MCF 10A (cell line): ENCODE data around the gene STAMBP. TPM values are rescaled to one million over a fixed set of nuclear protein-coding genes. Genes with fewer than 3 reads are reported as not detected.

Experiments used
- BruUV-seq: library from RNA; stranded (reverse); fragments of 400-500 nt; replicated peaks from 2 replicates; lab custom pipeline; 2021; lab: Mats Ljungman, UMichigan
- CTCF ChIA-PET: fragments of 300-600 bp; sonication (Branson Sonifier 250); formaldehyde crosslinking; extraction: SDS; loops from one replicate; lab custom pipeline; 2021; ENCODE audit warnings: antibody characterized with exemption, inconsistent platforms; lab: Yijun Ruan, JAX
- POLR2A ChIA-PET: fragments of 300-600, 350-650 bp; sonication (Branson Sonifier 250); formaldehyde crosslinking; extraction: SDS; loops from one replicate; lab custom pipeline; 2020; ENCODE audit warnings: antibody characterized with exemption, inconsistent platforms; lab: Yijun Ruan, JAX
- DNase-seq: peaks from one replicate; pipeline ENCODE4 v3.0.0-alpha.2; 2018; ENCODE audit not compliant: unreplicated experiment
- H3K27ac Mint-ChIP-seq: one replicate; pipeline ENCODE4 v1.8.0; 2022; ENCODE audit warnings: mild to moderate bottlenecking, low read depth, mixed read lengths; ENCODE audit not compliant: unreplicated experiment
- H3K27me3 Mint-ChIP-seq: one replicate; pipeline ENCODE4 v1.8.0; 2022; ENCODE audit warnings: mixed read lengths; ENCODE audit not compliant: insufficient read depth, unreplicated experiment
- H3K36me3 Mint-ChIP-seq: one replicate; pipeline ENCODE4 v1.8.0; 2022; ENCODE audit warnings: mild to moderate bottlenecking, moderate library complexity, mixed read lengths; ENCODE audit not compliant: insufficient read depth, unreplicated experiment
- H3K4me1 Mint-ChIP-seq: one replicate; pipeline ENCODE4 v1.8.0; 2022; ENCODE audit warnings: mixed read lengths; ENCODE audit not compliant: insufficient read depth, unreplicated experiment
- H3K4me3 Mint-ChIP-seq: one replicate; pipeline ENCODE4 v1.8.0; 2022; ENCODE audit warnings: mild to moderate bottlenecking, moderate library complexity, mixed read lengths; ENCODE audit not compliant: unreplicated experiment
- H3K9me3 Mint-ChIP-seq: one replicate; pipeline ENCODE4 v1.8.0; 2022; ENCODE audit warnings: mixed read lengths; ENCODE audit not compliant: unreplicated experiment
- intact Hi-C: fragments of 100-400 bp; cut with micrococcal nuclease; formaldehyde crosslinking; loops from 2 replicates; pipeline ENCODE4 v1.14.1; 2022
- total RNA-seq: library from RNA; stranded (reverse); gene quantifications from 2 replicates; pipeline ENCODE4 v1.2.3, GENCODE V29; 2022
- TF ChIP-seq, protein P1 (sequence below): fragments of 200-600 bp; IDR thresholded peaks from one replicate; pipeline ENCODE4 v1.8.0; 2022; ENCODE audit warnings: antibody characterized with exemption, mild to moderate bottlenecking; ENCODE audit not compliant: unreplicated experiment

The STAMBP gene
- total RNA-seq, 1 experiment from 2014 or later, result 66.3 TPM

DNA sequence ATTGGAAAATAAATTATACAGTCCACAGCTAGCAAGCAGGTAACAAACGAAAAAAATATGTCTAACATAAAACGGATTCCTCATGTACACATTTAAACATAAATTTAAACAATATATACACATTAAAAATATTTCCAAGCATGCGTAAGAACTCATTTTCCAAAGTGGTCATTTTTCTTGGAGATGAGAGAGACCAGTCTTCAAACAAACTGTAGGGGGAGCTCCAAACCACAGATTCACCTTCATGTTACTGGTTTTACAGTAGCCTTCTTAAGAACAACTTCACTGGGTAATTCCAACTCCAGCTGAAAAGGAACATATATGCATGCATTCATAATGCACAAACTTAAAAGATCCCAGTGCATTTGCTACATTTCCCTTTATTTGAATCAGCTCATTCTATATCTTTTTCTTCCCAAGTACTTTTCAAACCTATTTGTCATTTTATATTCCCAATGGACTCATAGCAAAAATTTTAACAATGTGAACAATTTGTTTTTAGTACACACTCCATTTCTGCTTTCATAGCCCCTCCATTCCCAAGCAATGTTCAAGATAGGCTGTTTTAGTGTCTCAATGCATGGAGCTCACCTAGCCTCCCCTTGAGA is 4.7 kb upstream of the STAMBP start:
- TF ChIP-seq, protein P1, sequence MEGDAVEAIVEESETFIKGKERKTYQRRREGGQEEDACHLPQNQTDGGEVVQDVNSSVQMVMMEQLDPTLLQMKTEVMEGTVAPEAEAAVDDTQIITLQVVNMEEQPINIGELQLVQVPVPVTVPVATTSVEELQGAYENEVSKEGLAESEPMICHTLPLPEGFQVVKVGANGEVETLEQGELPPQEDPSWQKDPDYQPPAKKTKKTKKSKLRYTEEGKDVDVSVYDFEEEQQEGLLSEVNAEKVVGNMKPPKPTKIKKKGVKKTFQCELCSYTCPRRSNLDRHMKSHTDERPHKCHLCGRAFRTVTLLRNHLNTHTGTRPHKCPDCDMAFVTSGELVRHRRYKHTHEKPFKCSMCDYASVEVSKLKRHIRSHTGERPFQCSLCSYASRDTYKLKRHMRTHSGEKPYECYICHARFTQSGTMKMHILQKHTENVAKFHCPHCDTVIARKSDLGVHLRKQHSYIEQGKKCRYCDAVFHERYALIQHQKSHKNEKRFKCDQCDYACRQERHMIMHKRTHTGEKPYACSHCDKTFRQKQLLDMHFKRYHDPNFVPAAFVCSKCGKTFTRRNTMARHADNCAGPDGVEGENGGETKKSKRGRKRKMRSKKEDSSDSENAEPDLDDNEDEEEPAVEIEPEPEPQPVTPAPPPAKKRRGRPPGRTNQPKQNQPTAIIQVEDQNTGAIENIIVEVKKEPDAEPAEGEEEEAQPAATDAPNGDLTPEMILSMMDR, result peak; percentile 80
- intact Hi-C loops, result loop anchor here (1.0 to 2.0 kb wide), 4 partner anchors 69 to 511 kb away; partner anchors contain the start of gene BOLA3
- ChIA-PET POLR2A (interaction anchor here (0.8 to 2.1 kb wide), 5 partner anchors 64 to 355 kb away, joined by 3 to 9 read pairs (median 5); partner anchors contain the start of genes BOLA3, MOB1A and TPRKB), CTCF (interaction anchor here (0.5 to 7.4 kb wide), 41 partner anchors 9 to 647 kb away, joined by 3 to 137 read pairs (median 4); partner anchors contain the start of gene BOLA3)
- H3K27ac Mint-ChIP-seq, result no peak overlapping the region
- no peaks in the 10 kb centered on the region for H3K4me1 Mint-ChIP-seq
- DNase-seq, result peak; percentile 81
- H3K4me3 Mint-ChIP-seq, result no peak overlapping the region
- no TSS peak for BruUV-seq
- H3K36me3 Mint-ChIP-seq, result no peaks in the 10 kb centered on the region
- H3K27me3 Mint-ChIP-seq, result no peaks in the 10 kb centered on the region
- H3K9me3 Mint-ChIP-seq, result no peaks in the 10 kb centered on the region

DNA sequence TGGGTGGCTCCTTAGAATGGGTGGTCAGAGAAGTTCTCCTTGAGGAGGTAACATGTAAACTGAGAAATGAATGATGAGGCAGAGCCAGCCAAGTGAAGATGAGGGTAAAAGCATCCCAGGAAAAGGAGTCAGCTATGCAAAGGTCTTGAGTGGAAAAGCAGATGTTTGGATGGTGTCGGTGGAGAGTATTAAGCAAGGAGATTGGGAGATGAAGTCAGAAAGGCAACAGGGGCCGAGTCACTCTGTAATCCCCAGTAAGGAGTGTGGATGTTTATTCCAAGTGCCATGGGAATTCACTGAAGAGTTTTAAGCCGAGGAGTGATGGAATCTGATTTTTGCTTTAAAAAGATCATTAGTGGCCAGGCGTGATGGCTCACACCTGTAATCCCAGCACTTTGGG is 3.4 kb upstream of the STAMBP start:
- POLR2A ChIA-PET, result interaction anchor here (0.6 kb wide), 1 partner anchor 145 kb away, joined by 3 read pairs; no protein-coding TSS in a partner anchor
- H3K4me3 Mint-ChIP-seq, result no peak overlapping the region
- no peaks in the 10 kb centered on the region for H3K27me3 Mint-ChIP-seq
- no TSS peak for BruUV-seq
- TF ChIP-seq, protein P1, result no peak
- CTCF ChIA-PET, result interaction anchor here (0.6 to 7.4 kb wide), 13 partner anchors 9 to 567 kb away, joined by 3 to 137 read pairs (median 3); partner anchors contain the start of gene BOLA3
- H3K4me1 Mint-ChIP-seq, result peaks cover 12% of the 10 kb centered on the region
- DNase-seq, result no peak
- no peak overlapping the region for H3K27ac Mint-ChIP-seq
- H3K36me3 Mint-ChIP-seq, result no peaks in the 10 kb centered on the region
- intact Hi-C loops, result loop anchor here (2.0 kb wide), 2 partner anchors 71 to 321 kb away; partner anchors contain the start of gene BOLA3
- H3K9me3 Mint-ChIP-seq, result no peaks in the 10 kb centered on the region

DNA sequence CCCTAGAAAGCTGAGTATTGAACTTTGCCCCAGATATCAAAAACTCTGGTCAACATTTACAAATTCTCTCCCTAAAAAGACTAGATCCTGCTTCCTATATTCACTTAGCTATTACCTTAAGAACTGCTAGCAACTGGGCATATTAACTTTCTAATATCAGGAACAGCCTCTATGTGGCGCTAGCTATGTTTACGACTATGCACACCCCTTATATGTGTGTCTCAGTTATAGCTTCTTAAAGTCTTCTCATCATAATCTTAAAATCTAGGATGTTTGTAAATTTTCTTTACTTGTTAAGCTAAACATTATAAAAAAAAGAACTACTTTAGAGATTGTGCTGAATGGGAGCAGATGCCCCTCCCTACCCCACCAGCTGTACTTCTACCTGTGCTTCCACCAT is 1.7 kb upstream of the STAMBP start:
- intact Hi-C loops, result no loop called here
- DNase-seq, result peak; percentile 51
- Mint-ChIP-seq H3K4me1 (peaks cover 28% of the 10 kb centered on the region), H3K36me3 (peaks cover 7% of the 10 kb centered on the region), H3K27ac (no peak overlapping the region), H3K27me3 (no peaks in the 10 kb centered on the region), H3K4me3 (no peak overlapping the region), H3K9me3 (no peaks in the 10 kb centered on the region)
- POLR2A ChIA-PET, result interaction anchor here (0.6 to 1.2 kb wide), 5 partner anchors 19 to 613 kb away, joined by 3 to 4 read pairs (median 3); partner anchors contain the start of gene MOB1A
- CTCF ChIA-PET, result interaction anchor here (0.6 to 7.4 kb wide), 19 partner anchors 12 to 564 kb away, joined by 3 to 137 read pairs (median 3); partner anchors contain the start of genes BOLA3 and TPRKB
- TF ChIP-seq, protein P1, result peak; percentile 23
- BruUV-seq, result no TSS peak
